ENCODE data around the gene KIF26B.

Gene KIF26B

DNA sequence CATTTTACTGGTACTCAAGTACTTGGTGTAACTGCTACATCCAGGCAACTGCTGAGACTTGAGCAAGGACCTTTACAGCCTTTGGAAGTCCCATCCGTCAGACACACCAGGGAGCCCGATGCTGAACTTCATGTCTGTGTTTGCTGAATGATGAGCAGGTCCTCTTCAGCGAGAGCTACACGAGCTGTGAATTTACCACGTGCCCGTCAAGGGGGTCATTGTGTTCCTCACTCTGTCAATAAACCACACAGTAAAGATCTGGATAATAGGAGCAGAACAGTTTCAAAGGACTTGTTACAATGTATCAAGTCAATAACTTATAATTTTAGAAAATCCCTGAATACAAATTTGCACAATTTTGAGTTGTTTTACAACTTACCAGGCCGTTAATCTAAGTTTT lies 427.2 kb downstream of the KIF26B start:
- DNase-seq = no peak

GRCh38 chr1:245583081-245583480 lies 428.3 kb downstream of the KIF26B start:
- no peak for DNase-seq

GRCh38 chr1:245583575-245584330 lies 429.0 kb downstream of the KIF26B start:
- no peak for DNase-seq

GRCh38 chr1:245585252-245585959 lies 430.6 kb downstream of the KIF26B start:
- peak; percentile 71 for DNase-seq

- no peak for DNase-seq
These were observed 432.8 kb downstream of the KIF26B start for GRCh38 chr1:245587435-245588115.

- DNase-seq = no peak
These were observed 433.4 kb downstream of the KIF26B start for GRCh38 chr1:245588116-245588639.

DNA sequence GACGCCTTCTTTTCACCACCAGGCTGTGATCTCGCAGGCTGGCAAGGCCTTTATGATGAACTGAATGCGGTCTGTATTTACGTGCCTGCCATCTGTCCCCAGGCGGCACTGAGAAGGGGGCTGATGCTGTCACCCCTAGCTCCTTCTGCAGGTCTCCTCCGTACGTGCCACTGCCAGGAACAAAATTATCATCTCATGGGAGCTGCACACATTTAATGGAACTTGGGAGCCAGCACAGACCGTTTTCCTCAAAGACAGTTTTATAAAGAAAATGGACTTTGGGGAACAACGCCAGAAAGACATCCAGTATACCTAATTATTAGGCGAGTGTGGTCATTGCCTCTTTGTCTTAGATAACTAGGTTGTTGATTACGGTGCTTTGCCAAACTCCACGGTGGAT lies 434.5 kb downstream of the KIF26B start:
- no peak for DNase-seq

- no peak for DNase-seq
These were observed 435.1 kb downstream of the KIF26B start for GRCh38 chr1:245589906-245590305.

GRCh38 chr1:245590726-245591125 lies 435.9 kb downstream of the KIF26B start:
- no peak for DNase-seq

DNA sequence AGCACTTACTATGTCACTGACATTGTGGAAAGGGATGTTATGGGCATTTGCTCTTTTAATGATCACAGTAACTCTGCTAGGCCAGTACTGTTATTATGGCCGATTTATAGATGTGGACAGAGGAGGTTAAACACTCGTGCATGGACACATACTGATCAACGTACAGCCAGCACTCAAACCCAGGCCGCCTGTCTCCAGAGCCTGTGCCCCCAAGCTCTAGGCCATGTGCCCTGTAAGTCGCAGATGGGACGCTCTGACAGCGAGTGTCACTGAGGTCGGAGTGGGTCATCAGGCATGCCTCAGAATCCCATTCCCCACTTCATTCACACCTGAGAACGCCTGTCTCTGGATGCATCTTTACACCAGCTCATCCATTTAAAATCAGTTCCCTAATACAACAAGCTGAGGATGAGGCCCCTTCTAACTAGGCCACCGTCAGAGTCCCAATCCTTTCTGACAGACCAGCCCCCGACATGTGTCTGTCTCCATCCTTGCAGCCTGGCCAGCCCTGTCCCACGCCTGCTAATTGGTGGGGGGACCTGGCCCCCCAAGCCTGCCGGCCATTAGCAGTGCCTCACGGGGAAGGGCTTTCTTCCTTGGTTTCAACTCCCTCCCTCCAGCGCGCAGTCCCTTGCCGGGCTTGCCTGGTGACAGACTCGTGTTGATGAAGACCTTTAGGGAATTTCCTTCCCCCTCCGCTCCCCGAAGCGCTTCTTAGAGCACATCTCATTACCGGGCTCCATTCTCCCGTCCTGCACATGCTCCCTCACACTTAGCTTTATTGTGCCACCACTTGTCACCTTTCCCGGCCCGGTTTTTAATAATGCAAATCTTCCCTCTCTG lies 436.8 kb downstream of the KIF26B start:
- DNase-seq = no peak

DNA sequence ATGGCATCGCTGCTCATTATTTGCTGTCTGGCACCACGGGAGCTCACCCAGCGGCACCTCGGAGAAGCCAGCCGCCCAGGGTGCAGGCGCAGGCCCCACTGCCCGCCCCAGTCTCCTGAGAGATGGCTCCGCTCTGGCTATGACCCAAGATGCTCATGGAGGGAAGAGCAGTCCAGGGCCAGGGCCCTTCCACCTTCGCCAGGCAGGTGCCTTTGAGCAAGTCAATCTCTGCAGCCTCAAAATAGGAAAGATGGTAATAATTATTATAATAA lies 437.3 kb downstream of the KIF26B start:
- no peak for DNase-seq

DNA sequence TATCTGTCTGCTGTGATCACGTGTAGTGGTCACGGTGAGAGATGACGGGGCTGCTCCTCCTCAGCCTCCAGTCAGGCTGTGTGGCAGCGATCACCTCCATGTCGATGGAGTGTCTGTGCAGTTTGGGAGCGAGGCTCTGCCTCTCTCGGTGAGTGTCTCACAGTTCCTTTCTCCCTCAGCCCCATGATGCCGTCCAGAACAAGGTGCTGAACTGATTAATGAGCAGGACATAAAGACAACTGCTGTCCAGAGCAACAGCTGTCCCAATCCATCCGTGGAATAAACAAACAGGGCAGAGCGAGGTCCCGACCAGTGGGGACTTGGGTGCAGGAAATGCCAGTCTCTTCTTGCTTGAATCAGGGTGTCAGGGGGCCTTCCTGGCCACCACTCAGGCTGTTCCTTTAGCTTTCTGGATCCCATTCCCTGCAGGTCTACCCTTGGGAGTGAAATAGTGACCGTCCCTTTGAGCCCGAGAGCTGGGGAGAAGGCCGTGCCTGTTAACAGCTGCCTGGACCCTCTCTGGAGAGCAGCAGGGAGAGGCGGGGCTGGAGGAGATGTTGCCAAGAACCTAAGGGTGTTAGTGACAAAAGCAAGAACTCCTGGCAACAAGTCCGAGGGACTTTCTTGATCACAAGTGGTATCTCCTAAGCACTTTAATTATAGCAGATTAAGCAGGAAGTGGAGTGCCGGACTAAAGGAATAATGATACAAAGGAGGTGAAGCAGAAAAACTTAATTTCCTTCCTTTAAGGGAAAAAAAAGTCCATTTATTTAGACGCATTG lies 443.9 kb downstream of the KIF26B start:
- no peak for DNase-seq

DNA sequence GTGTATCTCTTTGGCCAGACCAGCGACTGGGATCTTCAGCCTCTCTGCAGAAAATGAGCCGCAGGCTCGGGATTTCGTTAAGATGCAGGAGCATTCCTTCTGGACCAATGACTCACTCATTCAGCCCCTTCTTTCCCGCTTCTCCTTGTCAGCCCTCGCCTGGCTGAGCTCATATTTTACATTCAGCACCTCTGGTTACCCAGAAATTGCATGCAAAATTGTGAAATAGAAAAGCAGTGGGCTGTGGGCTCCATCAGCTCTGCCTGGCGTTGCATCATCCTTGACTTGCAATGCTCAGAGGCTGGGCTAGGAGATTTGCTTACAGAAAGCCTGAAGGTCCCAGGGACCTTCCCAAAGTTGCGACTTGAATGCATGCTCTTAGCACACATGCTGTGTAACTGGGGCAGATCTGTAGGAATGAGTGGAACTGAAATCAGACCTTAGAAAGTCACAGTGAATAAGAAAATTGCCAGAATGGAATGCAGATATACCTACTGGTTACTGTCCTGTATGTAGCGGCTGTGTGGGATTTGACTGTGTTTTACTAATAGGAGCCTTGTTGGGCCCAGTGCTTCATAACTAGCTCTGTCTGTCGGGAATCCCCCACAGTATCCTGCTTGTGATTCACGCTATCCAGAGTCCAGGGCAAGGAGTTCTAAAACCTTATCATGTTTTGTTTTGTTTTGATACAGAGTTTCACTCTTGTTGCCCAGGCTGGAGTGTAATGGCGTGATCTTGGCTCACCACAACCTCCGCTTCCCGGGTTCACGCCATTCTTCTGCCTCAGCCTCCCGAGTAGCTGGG lies 444.8 kb downstream of the KIF26B start:
- peak; percentile 92 for DNase-seq

DNA sequence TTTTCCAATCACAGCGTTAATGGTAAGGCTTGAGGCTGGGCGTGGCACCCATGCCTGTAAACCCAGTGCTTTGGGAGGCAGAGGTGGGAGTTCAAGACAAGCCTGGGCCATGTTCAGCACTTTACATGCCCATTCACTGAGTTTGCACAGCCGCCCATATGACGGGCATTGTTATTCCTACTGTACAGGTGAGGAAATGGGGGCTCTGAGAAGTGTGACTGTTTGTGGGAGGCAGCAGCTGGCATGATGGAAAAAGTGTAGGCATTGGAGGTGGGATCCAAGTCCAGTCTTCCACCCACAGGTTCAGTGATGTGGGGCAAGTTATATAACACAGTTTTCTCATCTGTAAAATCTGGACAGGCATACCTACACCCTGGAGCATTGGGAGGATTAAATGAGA lies 445.9 kb downstream of the KIF26B start:
- DNase-seq = no peak

DNA sequence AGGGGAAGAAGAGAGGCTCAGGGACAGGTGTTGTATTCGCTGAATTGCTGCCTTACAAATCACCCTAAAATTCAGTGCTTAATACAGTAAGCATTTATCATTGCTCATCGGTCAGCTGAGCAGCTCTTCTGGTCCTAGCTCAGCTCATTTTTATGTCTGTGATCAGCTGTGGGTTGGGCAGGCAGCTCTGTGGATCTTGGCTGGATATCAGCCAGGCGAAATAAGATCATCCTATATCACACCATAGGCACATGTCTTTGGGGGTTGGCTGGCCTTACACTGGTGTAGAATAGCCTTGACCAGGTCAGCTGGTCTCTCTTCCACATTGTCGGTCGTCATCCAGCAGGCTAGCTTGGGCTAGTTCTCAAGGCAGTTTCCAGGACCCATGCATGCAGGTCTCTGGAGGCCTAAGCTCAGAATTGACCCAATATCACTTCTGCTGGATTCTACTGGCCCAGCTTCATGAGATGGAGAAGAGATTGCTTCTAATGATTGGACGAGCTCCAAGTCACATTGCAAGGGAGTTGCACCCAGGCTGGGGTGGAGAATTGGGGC lies 448.6 kb downstream of the KIF26B start:
- no peak for DNase-seq

- no peak for DNase-seq
These were observed 450.2 kb downstream of the KIF26B start for GRCh38 chr1:245604979-245605378.

- peak; percentile 83 for DNase-seq
These were observed 450.8 kb downstream of the KIF26B start for GRCh38 chr1:245605480-245606156.

DNA sequence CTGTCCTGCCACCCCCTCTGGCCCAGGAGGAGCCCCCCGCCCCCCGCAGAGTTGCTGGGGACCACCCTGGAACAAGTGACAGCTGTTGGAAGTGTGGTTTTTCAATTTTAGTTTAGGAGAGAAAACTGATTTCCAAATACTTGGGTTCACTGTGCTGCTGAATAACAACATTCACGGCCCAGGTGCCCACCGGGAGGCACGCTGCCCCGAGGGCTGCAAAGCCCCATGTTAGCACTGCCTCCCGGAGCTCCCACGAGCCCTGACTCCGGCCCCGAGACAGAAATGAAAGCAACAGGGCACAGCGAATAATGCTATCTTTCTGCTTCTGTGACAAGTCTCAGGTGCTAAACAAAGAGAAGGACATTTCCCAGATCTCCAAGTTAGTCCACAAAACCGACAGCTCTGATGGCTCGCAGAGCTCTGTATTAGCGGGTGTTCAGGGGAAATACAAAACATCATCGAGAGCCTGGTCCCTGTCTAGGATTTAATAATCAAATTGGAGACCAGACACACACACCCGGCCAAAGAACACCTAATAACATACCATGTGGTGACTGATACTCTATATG lies 451.5 kb downstream of the KIF26B start:
- no peak for DNase-seq

DNA sequence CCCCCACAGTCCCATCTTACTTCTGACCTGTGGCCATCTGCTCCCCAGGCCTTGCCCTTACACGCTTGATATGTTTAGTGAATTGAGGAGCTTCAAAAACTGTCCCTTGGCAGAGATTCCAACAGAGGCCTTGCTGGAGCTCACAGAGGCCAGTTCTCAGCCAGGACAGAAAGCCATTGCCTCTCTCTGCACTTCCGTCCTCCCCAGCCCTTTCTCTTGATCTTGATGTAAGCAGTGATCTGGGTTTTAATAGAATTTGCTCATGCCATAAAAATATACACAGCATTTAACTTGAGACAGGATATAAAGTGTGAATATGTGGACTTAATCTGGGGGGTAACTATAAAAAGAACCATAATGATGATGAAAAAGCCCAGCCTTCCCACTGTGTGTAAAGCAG lies 453.5 kb downstream of the KIF26B start:
- DNase-seq = no peak
